Ishikawa (cell line): ENCODE measurements around the gene AKT1.

Experiments
- CEBPB ChIP-seq: IDR thresholded peaks from 2 replicates; pipeline ENCODE4 v1.6.1; 2012
- CREB1 ChIP-seq: IDR thresholded peaks from 2 replicates; pipeline ENCODE4 v1.6.1; 2012; ENCODE audit warnings: low read depth
- EGR1 ChIP-seq: IDR thresholded peaks from 2 replicates; pipeline ENCODE4 v1.6.1; 2012
- EP300 ChIP-seq: IDR thresholded peaks from 2 replicates; pipeline ENCODE4 v1.6.1; 2012; ENCODE audit warnings: borderline replicate concordance
- FOXM1 ChIP-seq: IDR thresholded peaks from 2 replicates; pipeline ENCODE4 v1.6.1; 2012; ENCODE audit warnings: low read depth, borderline replicate concordance
- MAX ChIP-seq: IDR thresholded peaks from 2 replicates; pipeline ENCODE4 v1.6.1; 2012
- NFIC ChIP-seq: IDR thresholded peaks from 2 replicates; pipeline ENCODE4 v1.6.1; 2012
- RAD21 ChIP-seq: IDR thresholded peaks from 2 replicates; pipeline ENCODE4 v1.6.1; 2012; ENCODE audit warnings: low read depth
- TAF1 ChIP-seq: IDR thresholded peaks from 2 replicates; pipeline ENCODE4 v1.6.1; 2012; ENCODE audit warnings: low read depth, mild to moderate bottlenecking
- TCF12 ChIP-seq: IDR thresholded peaks from 2 replicates; pipeline ENCODE4 v1.6.1; 2012; ENCODE audit warnings: low read depth
- TEAD4 ChIP-seq: IDR thresholded peaks from 2 replicates; pipeline ENCODE4 v1.6.1; 2012
- YY1 ChIP-seq: IDR thresholded peaks from 2 replicates; pipeline ENCODE4 v1.6.1; 2012; ENCODE audit warnings: low read depth
- ZBTB7A ChIP-seq: IDR thresholded peaks from 2 replicates; pipeline ENCODE4 v1.6.1; 2012; ENCODE audit warnings: low read depth
- TF ChIP-seq, protein P1 (sequence below): IDR thresholded peaks from 2 replicates; pipeline ENCODE4 v1.6.1; 2012; ENCODE audit warnings: low read depth, mild to moderate bottlenecking
- TF ChIP-seq, protein P2 (sequence below): IDR thresholded peaks from 2 replicates; pipeline ENCODE4 v1.6.1; 2012

The AKT1 gene

GRCh38 chr14:104743461-104744380 lies 51.8 kb downstream of the AKT1 start:
- TF ChIP-seq RAD21 (no peak), NFIC (no peak), EP300 (no peak), EGR1 (no peak), TAF1 (no peak), ZBTB7A (no peak), MAX (no peak), TCF12 (no peak), TEAD4 (no peak), YY1 (no peak), CEBPB (no peak), CREB1 (no peak), FOXM1 (no peak)
- TF ChIP-seq, protein P1, sequence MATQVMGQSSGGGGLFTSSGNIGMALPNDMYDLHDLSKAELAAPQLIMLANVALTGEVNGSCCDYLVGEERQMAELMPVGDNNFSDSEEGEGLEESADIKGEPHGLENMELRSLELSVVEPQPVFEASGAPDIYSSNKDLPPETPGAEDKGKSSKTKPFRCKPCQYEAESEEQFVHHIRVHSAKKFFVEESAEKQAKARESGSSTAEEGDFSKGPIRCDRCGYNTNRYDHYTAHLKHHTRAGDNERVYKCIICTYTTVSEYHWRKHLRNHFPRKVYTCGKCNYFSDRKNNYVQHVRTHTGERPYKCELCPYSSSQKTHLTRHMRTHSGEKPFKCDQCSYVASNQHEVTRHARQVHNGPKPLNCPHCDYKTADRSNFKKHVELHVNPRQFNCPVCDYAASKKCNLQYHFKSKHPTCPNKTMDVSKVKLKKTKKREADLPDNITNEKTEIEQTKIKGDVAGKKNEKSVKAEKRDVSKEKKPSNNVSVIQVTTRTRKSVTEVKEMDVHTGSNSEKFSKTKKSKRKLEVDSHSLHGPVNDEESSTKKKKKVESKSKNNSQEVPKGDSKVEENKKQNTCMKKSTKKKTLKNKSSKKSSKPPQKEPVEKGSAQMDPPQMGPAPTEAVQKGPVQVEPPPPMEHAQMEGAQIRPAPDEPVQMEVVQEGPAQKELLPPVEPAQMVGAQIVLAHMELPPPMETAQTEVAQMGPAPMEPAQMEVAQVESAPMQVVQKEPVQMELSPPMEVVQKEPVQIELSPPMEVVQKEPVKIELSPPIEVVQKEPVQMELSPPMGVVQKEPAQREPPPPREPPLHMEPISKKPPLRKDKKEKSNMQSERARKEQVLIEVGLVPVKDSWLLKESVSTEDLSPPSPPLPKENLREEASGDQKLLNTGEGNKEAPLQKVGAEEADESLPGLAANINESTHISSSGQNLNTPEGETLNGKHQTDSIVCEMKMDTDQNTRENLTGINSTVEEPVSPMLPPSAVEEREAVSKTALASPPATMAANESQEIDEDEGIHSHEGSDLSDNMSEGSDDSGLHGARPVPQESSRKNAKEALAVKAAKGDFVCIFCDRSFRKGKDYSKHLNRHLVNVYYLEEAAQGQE, result no peak
- TF ChIP-seq, protein P2, sequence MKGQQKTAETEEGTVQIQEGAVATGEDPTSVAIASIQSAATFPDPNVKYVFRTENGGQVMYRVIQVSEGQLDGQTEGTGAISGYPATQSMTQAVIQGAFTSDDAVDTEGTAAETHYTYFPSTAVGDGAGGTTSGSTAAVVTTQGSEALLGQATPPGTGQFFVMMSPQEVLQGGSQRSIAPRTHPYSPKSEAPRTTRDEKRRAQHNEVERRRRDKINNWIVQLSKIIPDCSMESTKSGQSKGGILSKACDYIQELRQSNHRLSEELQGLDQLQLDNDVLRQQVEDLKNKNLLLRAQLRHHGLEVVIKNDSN, result no peak

DNA sequence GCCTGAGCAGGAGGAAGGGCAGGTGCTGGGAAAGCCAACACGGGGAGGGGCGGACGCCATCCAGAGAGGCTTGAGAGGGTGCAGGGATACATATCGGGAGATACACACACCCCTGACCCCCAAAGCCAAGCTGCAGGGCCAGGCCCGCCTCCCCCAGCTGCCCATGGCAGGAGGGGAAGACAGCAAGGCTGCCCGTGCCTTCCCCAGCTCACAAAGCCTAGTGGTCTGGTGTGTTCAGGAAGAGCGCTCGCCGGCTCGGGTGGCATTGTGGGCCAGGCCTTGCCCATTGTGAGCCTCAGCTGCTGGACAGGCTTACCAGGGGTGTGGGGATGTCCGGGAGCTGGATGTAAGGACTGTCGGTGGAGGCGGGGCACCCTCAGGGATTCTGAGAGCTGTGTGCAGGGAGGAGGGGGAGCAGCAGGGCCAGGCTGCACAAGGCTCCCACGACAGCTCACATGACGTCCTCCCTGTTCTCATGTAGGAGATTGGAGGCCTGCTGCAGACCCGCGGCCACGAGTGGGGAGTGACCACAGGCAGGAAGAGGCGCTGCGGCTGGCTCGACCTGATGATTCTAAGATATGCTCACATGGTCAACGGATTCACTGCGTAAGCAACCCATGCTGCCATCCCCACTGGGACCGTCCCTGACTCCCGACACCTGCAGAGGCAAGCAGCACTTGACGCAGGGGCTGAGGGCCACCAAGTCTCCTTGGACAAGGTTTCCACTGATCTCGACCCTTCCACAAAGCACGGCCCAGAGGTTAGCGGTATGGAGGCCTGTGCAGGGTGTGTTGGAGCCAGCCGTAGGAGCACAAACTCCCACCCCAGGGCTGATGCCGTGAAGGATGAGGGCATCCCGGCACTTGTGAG lies 52.7 kb downstream of the AKT1 start:
- TF ChIP-seq TEAD4, result no peak
- no peak for TF ChIP-seq RAD21
- no peak for TF ChIP-seq CREB1
- TF ChIP-seq ZBTB7A, result no peak
- no peak for TF ChIP-seq EGR1
- TF ChIP-seq EP300, result no peak
- TF ChIP-seq, protein P2, result no peak
- no peak for TF ChIP-seq MAX
- TF ChIP-seq, protein P1, result no peak
- no peak for TF ChIP-seq NFIC
- no peak for TF ChIP-seq TCF12
- no peak for TF ChIP-seq CEBPB
- TF ChIP-seq YY1, result no peak
- no peak for TF ChIP-seq TAF1
- no peak for TF ChIP-seq FOXM1

DNA sequence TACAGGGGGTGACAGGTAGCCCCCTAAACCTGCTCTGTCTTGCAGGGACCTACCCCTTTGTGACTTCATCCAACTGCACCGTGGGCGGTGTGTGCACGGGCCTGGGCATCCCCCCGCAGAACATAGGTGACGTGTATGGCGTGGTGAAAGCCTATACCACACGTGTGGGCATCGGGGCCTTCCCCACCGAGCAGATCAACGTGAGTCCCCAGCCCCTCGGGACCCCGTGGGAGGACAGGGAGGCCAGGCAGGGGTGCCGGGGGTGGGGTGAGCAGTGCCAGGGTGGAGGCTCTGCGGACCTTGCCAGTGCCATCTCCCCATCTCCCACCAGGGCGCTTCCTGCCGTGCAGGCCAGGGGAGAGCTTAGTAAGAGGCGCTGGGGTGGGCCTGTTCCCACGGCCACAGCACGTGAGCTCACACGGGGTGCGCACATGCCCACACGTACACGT lies 53.7 kb downstream of the AKT1 start:
- TF ChIP-seq ZBTB7A (no peak), TEAD4 (no peak), CREB1 (no peak)
- TF ChIP-seq, protein P2, result no peak

DNA sequence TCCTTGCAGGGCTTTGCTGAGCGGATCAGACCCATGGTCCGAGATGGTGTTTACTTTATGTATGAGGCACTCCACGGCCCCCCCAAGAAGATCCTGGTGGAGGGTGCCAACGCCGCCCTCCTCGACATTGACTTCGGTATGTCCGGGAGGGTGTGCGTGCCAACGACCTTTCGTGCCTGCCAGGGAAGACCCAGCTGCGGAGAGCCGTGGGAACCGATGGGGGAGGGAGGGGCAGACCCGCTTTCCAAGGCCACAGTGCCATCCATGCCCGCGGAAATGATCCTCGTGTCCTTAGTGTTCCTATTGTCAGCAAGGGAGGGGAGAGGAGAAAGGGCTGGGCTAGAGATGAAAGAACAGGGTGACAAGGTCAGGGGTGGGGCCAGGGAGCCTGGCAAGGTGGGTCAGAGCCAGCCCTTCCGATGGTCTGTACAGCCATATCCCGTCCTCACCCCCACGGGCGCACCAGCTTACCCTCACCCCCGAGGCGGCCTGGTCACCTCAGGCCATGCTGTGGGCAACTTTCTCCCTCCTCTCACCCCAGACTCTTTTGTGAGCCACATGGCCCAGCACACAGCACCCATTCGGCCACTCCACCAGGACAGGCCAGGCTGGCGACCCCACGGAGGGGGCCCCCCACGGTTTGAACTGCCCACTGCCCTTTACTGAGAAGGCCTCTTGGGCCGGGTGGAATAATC lies 54.3 kb downstream of the AKT1 start:
- no peak for TF ChIP-seq ZBTB7A
- no peak for TF ChIP-seq CREB1
- TF ChIP-seq TEAD4, result no peak
- no peak for TF ChIP-seq FOXM1
- TF ChIP-seq, protein P2, result no peak
- TF ChIP-seq CEBPB, result no peak
- no peak for TF ChIP-seq EP300
- TF ChIP-seq EGR1, result no peak
- TF ChIP-seq NFIC, result no peak
